Naive B cell (primary cell): ENCODE results near the gene GNB5. TPM values are rescaled to one million over a fixed set of nuclear protein-coding genes. Genes with fewer than 3 reads are reported as not detected.
A peak's percentile ranks its signal among the peaks of the same experiment; 100 is the strongest.

Experiments used
- ATAC-seq, 2 donors: fragments of 150-1000 bp; cut with Tn5 transposase; 2 replicates each; pipeline ENCODE4 v1.10.0; 2021; ENCODE audit warnings: low read depth in 2 of 2, mild to moderate bottlenecking in 2 of 2, moderate library complexity in 2 of 2
- DNase-seq: peaks from one replicate; pipeline ENCODE4 v3.0.0; 2022
- H3K27ac Mint-ChIP-seq, 6 donors: one replicate each; pipeline ENCODE4 v1.8.0; 2020 to 2022; ENCODE audit warnings: mild to moderate bottlenecking in 6 of 6, mixed read lengths in 6 of 6, moderate library complexity in 5 of 6, inconsistent platforms in 2 of 6
- H3K27me3 Mint-ChIP-seq, 3 donors: one replicate each; pipeline ENCODE4 v1.8.0; 2021 to 2022; ENCODE audit warnings: mixed read lengths in 3 of 3, mild to moderate bottlenecking in 1 of 3
- H3K36me3 Mint-ChIP-seq, 2 donors: one replicate each; pipeline ENCODE4 v1.8.0; 2020 to 2022; ENCODE audit warnings: mixed read lengths in 2 of 2, inconsistent platforms in 1 of 2, mild to moderate bottlenecking in 1 of 2
- H3K4me1 Mint-ChIP-seq, 3 donors: one replicate each; pipeline ENCODE4 v1.8.0; 2020 to 2022; ENCODE audit warnings: mixed read lengths in 3 of 3, inconsistent platforms in 1 of 3, mild to moderate bottlenecking in 1 of 3, moderate library complexity in 1 of 3
- H3K4me3 Mint-ChIP-seq, 8 donors: one replicate each; pipeline ENCODE4 v1.8.0; 2020 to 2022; ENCODE audit warnings: mild to moderate bottlenecking in 8 of 8, mixed read lengths in 8 of 8, moderate library complexity in 8 of 8, inconsistent platforms in 2 of 8
- H3K9me3 Mint-ChIP-seq, 7 donors: one replicate each; pipeline ENCODE4 v1.8.0; 2020 to 2022; ENCODE audit warnings: mixed read lengths in 7 of 7, mild to moderate bottlenecking in 5 of 7, inconsistent platforms in 2 of 7, moderate library complexity in 1 of 7
- polyA plus RNA-seq, 6 donors: library from polyadenylated mRNA; unstranded; fragments of 300-500 nt; fragmentation: Illumina TruSeq; gene quantifications; one replicate each; pipeline ENCODE4 v1.2.3, GENCODE V29; 2021; ENCODE audit warnings: low read depth in 6 of 6

GNB5 gene
- polyA plus RNA-seq, 6 donors from 2014 or later, result 76.9 to 103 (median 88.7) TPM

DNA sequence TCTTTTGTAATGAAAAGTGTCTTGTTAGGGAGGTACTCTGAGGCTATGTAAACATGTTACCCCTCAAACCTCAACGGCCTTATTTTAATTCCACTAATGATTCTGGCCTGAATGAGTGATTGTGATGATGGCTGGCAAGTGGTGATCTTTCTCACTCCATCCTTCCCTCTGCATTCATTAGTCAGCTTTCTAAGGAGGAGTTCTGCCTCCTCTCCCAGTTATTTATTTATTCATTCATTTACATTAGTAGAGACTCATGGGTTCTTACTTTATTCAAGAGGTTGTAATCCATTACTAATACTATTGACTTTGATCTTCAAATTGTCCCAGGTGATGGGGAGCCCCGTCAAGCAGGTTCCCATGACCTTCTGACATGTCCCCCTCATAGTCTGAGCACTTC is 35.3 kb downstream of the GNB5 start:
- ATAC-seq, result no peak
- DNase-seq, result no peak
- H3K4me3 Mint-ChIP-seq, result no peak overlapping the region
- H3K27me3 Mint-ChIP-seq, result no peaks in the 10 kb centered on the region
- H3K9me3 Mint-ChIP-seq, result no peaks in the 10 kb centered on the region
- H3K36me3 Mint-ChIP-seq, result peaks cover 17 to 19% of the 10 kb centered on the region in 2 donors
- H3K27ac Mint-ChIP-seq, result peak overlapping the region in 2 of 6 donors; percentile 8 to 42
- H3K4me1 Mint-ChIP-seq, result peaks cover 0 to 27% (median 22%) of the 10 kb centered on the region in 3 donors

DNA sequence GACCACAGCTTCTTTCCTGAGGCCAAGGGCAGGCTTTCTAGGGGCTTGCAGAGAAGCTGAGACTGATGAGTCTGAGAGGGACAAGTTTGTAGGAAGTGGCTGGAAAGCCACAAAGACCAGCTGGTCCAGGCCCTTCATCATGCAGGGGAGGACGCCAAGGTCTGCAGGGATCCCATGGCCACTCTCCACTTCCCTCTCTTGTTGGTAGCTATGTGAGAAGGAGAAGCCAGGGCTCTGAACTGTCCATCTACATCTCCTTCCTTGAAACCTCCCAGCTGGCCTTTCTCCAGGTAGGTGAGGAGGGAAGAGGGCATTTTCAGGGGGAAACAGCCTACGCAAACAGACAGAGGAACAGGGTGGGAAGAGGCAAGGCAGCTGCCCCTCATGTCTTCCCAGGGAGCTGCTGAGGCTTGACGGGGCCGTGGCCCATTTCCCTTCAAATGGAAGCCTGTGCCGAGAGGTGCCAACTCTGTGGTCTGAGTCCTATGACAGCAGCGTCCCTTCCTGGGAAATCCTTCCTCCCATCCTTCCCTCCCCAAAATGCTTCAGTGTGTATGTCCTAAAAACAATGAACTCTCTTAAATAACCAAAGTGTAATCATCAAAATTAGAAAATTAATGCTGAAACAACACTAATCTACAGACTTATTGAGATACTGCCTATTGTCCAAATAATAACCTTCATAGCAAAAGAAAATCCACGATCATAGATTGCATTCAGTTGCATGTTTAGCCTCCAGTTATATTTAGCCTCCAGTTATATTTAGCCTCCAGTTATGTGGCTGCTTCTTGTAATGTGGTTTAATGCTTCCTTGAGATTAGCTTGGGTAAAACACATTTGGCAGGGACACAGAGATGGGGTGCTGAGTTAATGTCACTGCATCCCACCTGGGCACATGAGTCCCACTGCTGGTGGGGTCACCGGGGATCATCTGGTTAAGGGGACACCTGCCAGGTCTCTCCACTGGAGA is 36.0 kb downstream of the GNB5 start:
- ATAC-seq, result no peak
- Mint-ChIP-seq H3K9me3 (no peaks in the 10 kb centered on the region), H3K27ac (peak overlapping the region in 4 of 6 donors; percentile 8 to 84 (median 46)), H3K4me3 (peak overlapping the region in 1 of 8 donors; percentile 42), H3K27me3 (no peaks in the 10 kb centered on the region), H3K4me1 (peaks cover 0 to 30% (median 22%) of the 10 kb centered on the region in 3 donors), H3K36me3 (peaks cover 19 to 22% of the 10 kb centered on the region in 2 donors)
- DNase-seq, result no peak

DNA sequence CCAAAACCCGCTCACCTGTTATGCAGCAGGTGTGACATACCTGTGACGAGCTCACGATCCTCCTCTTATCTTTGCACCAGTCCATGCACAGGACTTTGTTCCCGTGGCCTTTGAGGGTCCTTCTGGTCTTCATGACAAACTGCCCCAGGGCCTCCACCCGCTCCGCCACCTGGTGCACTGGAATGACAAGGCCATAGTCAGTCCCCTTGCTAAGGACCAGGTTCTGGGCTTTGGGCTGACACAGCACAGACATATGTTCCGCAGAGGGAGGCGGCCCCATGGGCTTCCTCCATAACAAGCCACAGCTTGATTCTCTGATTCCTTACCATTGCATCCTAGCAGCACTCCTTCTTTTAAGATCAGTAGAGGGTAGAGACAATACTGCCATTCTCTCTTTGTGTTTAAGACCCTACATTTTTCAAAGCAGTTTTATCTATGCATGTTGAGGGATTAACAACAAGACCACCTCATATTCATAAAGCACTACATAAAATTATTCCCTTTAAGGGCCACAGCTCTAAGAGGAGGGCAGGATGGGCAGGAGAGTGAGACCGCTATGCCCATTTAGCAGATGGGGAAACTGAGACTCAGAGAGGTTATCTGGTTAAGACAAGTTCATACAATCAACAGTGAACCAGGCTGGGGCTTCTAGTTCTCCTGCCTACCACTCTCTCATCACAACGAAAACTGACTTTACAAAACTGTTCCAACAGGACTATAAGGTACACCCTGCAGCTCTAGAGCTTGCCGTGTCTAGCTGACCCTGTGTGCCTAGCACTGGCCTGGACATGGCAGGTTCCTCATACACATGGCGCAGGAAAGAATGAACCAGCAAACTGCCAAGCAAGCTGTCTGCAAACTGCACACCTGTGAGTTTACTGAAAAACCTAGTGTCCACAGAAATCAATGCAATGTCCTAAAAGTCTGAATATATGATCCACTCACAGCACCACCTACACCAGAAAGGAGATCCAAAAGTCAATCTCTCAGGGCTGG is 37.0 kb downstream of the GNB5 start:
- DNase-seq, result no peak
- no peaks in the 10 kb centered on the region for H3K27me3 Mint-ChIP-seq
- peaks cover 19 to 32% of the 10 kb centered on the region in 2 donors for H3K36me3 Mint-ChIP-seq
- H3K27ac Mint-ChIP-seq, result peak overlapping the region in 3 of 6 donors; percentile 35 to 61 (median 38)
- ATAC-seq, result no peak
- H3K9me3 Mint-ChIP-seq, result no peaks in the 10 kb centered on the region
- peaks cover 0 to 26% (median 22%) of the 10 kb centered on the region in 3 donors for H3K4me1 Mint-ChIP-seq
- no peak overlapping the region for H3K4me3 Mint-ChIP-seq

DNA sequence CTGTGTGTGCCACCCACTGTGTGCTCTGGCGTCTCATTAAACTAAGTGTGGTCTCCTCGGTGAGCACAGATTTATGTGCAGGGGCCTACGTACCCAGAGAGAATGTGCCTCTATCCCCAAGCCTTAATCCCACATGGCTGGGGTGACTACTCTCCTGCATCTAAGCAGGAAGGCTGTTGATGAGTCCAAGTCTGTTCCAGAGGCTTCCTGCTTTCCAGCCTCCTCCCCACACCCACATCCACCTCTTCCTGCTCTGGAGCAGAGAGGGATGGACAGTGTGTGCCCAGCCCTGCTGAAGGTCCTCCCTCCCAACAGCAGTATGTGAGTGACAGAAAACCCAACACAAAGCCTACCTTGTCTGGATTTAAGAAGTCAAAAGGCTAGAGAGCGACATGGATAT is 39.8 kb downstream of the GNB5 start:
- H3K27ac Mint-ChIP-seq, result peak overlapping the region in 3 of 6 donors; percentile 14 to 94 (median 58)
- DNase-seq (no peak), ATAC-seq (peak in 1 of 2 donors; percentile 7)
- H3K9me3 Mint-ChIP-seq, result no peaks in the 10 kb centered on the region
- peak overlapping the region in 2 of 8 donors; percentile 22 to 33 for H3K4me3 Mint-ChIP-seq
- no peaks in the 10 kb centered on the region for H3K27me3 Mint-ChIP-seq
- peaks cover 16 to 36% of the 10 kb centered on the region in 2 donors for H3K36me3 Mint-ChIP-seq
- H3K4me1 Mint-ChIP-seq, result peaks cover 0 to 19% (median 19%) of the 10 kb centered on the region in 3 donors

DNA sequence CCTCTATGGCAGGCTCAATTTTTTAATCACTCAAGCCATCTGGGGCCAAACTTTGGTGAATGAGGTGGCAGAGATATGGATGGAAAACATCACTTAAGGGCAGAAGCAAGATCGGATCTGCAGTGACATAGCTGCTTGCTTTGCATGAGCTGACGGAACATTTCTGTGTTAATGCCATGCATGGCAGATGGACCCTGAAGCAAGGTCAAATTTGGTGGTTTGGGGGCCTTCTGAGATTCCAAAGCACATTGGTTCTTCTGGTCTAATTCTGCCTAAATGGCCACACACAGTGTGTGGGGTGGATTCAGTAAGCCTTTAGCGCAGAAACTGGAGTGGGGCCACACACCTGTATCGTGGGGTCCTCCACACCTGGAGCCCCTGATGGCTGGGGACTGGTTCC is 40.3 kb downstream of the GNB5 start:
- ATAC-seq, result peak; percentile 11 to 48
- peak overlapping the region in 1 of 8 donors; percentile 70 for H3K4me3 Mint-ChIP-seq

DNA sequence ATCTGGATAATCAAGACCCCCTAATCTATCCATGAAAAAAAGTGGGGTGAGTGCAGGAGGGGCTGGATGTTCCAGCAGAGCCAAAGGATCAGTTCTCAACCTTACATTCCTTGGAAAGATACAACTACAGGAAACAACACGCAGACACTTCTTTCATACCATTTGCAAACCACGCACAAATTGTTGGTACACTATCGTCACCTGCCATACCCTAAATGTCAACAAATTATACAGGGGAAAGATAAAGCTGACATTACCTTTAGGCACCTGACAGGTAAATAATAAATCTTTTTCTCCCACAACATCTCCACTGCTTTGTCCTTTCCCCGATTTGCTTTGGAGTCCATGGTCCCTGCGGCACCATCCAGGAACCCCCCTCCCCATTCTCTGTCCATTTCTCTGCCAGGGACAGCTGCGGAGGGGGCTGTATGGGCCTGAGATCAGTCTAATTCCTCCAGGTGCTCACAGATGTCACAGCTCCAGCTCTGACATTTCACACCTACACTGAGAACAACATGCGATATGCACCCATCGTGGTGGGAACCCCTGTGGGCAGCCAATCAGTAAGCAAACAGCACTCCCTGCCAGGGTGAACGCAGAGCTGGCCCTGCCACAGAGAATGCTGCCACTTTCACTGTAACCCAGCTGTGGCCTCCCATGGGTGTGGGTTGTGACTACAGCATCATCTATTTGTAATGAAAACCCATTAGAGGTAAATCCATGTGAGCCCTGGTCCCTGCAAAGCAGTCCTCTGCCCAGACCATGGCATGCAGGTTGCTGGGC is 41.0 kb downstream of the GNB5 start:
- Mint-ChIP-seq H3K9me3 (no peaks in the 10 kb centered on the region), H3K4me3 (peak overlapping the region in 2 of 8 donors; percentile 12 to 70), H3K27me3 (no peaks in the 10 kb centered on the region), H3K27ac (peak overlapping the region; percentile 14 to 89 (median 44)), H3K4me1 (peaks cover 0 to 12% (median 7%) of the 10 kb centered on the region in 3 donors), H3K36me3 (peaks cover 19 to 39% of the 10 kb centered on the region in 2 donors)
- ATAC-seq (peak in 1 of 2 donors; percentile 69), DNase-seq (no peak)

More for the DNA sequence above, 40.3 kb downstream of the GNB5 start:
- H3K9me3 Mint-ChIP-seq, result no peaks in the 10 kb centered on the region
- no peak for DNase-seq
- peak overlapping the region in 3 of 6 donors; percentile 14 to 89 (median 22) for H3K27ac Mint-ChIP-seq
- H3K36me3 Mint-ChIP-seq, result peaks cover 19 to 39% of the 10 kb centered on the region in 2 donors
- H3K27me3 Mint-ChIP-seq, result no peaks in the 10 kb centered on the region
- peaks cover 0 to 15% (median 14%) of the 10 kb centered on the region in 3 donors for H3K4me1 Mint-ChIP-seq

DNA sequence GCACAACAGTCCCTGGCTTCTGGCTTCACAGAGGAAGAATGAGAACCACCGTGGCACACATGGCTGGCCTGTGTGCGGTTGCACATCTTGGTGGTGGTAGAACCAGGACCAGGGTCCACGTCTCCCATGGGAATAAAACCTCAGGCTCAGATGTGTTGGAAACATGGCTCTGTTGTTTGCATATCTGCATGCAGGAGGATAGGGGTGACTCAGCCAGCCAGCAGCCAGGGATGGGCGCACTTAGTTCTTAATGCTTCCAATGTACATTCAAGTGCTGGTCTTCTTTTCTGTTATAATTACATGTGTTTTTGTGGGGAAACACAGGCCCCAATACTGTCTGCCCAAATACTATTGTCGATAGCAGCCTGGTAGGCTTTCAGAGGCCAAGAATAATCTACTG is 42.8 kb downstream of the GNB5 start:
- peaks cover 20 to 51% of the 10 kb centered on the region in 2 donors for H3K36me3 Mint-ChIP-seq
- H3K27ac Mint-ChIP-seq, result peak overlapping the region in 1 of 6 donors; percentile 64
- DNase-seq (no peak), ATAC-seq (no peak)
- H3K4me1 Mint-ChIP-seq, result peaks cover 0 to 8% (median 7%) of the 10 kb centered on the region in 3 donors
- H3K9me3 Mint-ChIP-seq, result no peaks in the 10 kb centered on the region
- no peak overlapping the region for H3K4me3 Mint-ChIP-seq
- no peaks in the 10 kb centered on the region for H3K27me3 Mint-ChIP-seq

DNA sequence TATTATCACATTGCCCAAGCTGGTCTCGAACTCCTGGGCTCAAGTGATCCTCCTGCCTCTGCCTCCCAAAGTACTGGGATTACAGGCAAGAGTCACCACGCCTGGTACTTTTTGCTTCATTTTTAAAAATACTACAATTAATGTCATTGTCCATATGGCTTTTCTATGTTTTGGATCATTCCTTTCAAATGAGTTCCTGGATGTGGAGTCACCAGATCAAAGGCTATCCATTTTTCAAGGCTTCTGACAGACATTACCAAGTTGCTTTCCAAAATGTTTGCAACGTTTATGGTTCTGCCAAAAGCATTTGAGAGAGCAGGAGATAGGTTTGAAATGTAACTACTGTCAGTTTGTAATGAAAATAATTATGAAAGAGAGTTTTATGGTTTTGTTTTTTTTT is 44.4 kb downstream of the GNB5 start:
- Mint-ChIP-seq H3K4me3 (no peak overlapping the region), H3K27me3 (no peaks in the 10 kb centered on the region), H3K4me1 (peaks cover 0 to 9% (median 7%) of the 10 kb centered on the region in 3 donors), H3K36me3 (peaks cover 22 to 48% of the 10 kb centered on the region in 2 donors), H3K27ac (peak overlapping the region in 1 of 6 donors; percentile 41), H3K9me3 (no peaks in the 10 kb centered on the region)
- ATAC-seq (no peak), DNase-seq (no peak)

DNA sequence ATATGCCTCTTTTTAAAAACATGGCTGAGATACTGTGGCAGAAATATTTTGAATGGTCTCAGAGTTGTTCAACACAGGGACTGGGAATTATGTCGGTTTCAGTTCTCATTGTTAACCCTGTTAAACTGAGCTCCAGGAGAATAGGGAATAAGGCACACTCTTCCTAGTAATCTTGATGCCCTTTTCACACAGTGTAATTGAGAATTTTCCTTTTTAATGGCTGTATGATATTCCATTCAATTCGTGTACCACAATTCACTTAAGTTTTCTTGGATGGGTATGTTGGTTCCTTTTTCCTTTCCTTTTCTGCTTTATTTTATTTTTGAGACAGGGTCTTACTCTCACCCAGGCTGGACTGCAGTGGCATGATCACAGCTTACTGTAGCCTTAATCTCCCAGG is 44.9 kb downstream of the GNB5 start:
- Mint-ChIP-seq H3K4me1 (peaks cover 0 to 11% (median 4%) of the 10 kb centered on the region in 3 donors), H3K9me3 (no peaks in the 10 kb centered on the region), H3K4me3 (no peak overlapping the region), H3K27me3 (no peaks in the 10 kb centered on the region), H3K27ac (peak overlapping the region in 1 of 6 donors; percentile 41), H3K36me3 (peaks cover 27 to 53% of the 10 kb centered on the region in 2 donors)
- ATAC-seq, result no peak
- no peak for DNase-seq

DNA sequence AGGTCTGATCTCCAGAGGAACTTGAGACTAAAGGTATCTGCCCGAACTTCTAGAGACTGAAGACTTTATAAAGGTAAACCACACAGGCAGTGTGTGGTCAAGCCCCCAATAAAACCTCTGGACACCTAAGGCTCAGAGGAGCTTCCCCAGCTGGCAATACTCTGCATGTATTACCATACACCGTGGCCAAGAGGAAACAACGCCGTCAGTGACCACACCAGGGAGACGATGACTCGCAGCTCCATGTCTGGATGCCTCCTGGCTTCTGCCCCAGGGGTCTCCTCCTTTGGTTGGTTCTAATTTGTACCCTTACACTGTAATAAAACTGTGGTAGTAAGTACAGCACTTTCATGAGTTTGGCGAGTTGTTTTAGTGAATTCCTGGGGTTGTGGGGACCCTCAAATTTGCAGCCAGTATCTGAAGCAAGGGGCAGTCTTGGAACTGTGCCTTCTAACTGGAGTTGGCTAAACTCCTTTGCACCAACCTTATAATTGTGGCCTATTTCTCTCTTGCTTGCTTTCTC is 46.5 kb downstream of the GNB5 start:
- no peak for ATAC-seq
- no peaks in the 10 kb centered on the region for H3K27me3 Mint-ChIP-seq
- H3K36me3 Mint-ChIP-seq, result peaks cover 37 to 46% of the 10 kb centered on the region in 2 donors
- no peaks in the 10 kb centered on the region for H3K9me3 Mint-ChIP-seq
- H3K4me1 Mint-ChIP-seq, result peaks cover 4 to 11% (median 8%) of the 10 kb centered on the region in 3 donors
- H3K27ac Mint-ChIP-seq, result peak overlapping the region in 1 of 6 donors; percentile 47
- H3K4me3 Mint-ChIP-seq, result no peak overlapping the region
- no peak for DNase-seq

DNA sequence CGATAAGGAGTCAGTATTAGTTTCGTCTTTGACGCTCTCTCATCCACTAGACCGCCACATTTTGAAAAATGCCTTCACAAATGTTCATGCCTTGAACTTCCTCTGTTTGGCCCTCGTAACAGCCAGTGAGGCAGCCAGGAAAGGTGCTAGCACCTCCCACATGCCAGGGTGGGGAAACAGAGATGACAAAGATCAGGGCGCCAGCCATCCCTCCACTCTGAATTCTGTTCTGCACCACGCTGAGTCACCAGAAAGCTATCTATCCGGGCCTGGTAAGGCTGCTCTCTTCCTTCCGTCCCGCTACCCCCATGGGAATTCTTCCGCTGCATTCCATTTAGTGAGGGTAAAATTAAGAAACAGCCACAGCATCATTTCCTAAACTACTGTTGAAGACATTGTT is 47.3 kb downstream of the GNB5 start:
- H3K4me3 Mint-ChIP-seq, result no peak overlapping the region
- peak overlapping the region in 3 of 6 donors; percentile 19 to 66 (median 62) for H3K27ac Mint-ChIP-seq
- no peaks in the 10 kb centered on the region for H3K9me3 Mint-ChIP-seq
- ATAC-seq (no peak), DNase-seq (no peak)
- peaks cover 6 to 15% (median 10%) of the 10 kb centered on the region in 3 donors for H3K4me1 Mint-ChIP-seq
- H3K36me3 Mint-ChIP-seq, result peaks cover 41 to 42% of the 10 kb centered on the region in 2 donors
- no peaks in the 10 kb centered on the region for H3K27me3 Mint-ChIP-seq

DNA sequence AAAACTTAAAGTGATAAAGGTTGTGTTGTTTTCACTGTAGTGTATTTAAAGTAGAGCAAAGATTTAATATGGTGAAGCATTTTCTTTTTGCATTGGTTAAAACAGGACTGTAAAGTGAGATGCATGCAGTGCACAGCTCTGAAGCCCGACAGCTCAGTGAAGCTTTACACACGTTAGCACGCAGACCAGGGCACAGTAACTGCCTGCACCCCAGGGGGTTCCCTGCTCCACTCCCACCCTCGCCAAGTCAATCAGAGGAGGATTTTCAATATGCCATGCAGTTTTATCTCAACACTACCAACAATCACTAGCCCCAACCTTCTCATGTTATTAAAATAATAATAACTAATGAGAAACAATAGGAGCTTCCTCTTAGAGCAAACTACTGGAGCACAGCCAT is 50.5 kb downstream of the GNB5 start:
- DNase-seq (no peak), ATAC-seq (no peak)
- Mint-ChIP-seq H3K27me3 (no peaks in the 10 kb centered on the region), H3K9me3 (no peaks in the 10 kb centered on the region), H3K4me3 (no peak overlapping the region), H3K27ac (no peak overlapping the region), H3K4me1 (peaks cover 24 to 34% (median 29%) of the 10 kb centered on the region in 3 donors), H3K36me3 (peaks cover 31 to 34% of the 10 kb centered on the region in 2 donors)
